Mesenteric fat pad (tissue), 1 donor: Measurements from ENCODE around the gene AMER2. TPM values are rescaled to one million over a fixed set of nuclear protein-coding genes. Genes with fewer than 3 reads are reported as not detected.

ENCODE experiments used
- DNase-seq: peaks from one replicate; pipeline ENCODE4 v3.0.0-alpha.2; 2020; ENCODE audit warnings: low spot score
- total RNA-seq: library from RNA; stranded (reverse); fragmentation: NEBNext Ultra II Directional; extraction: Animal tissue kit (Norgen Biotek cat#: 25700); gene quantifications from one replicate; pipeline ENCODE4 v1.2.1, GENCODE V29; 2021
- donor health status: DM: yes; HTN: yes; CAD: no.

Gene AMER2
- total RNA-seq, 1 donor from 2014 or later = 0.03 TPM

DNA sequence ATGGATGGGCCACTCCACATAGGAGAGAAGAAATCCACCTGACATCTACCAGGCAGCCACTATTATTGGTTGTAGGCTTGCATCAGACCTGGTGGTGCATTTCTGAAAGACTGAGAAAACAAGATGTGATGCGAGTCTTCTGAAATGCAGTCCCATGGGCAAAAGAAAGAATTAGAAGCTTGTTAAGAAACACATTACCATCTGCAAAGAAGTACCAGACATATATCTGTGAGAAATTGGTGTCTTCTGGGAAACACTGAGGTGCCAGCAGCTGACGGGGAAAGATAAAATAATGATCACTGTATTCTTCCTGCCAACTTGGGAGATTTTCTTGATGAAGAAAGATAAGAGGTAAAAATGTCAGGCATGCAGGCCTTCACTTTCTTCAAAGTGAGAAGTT lies 14.4 kb downstream of the AMER2 start:
- DNase-seq = no peak

DNA sequence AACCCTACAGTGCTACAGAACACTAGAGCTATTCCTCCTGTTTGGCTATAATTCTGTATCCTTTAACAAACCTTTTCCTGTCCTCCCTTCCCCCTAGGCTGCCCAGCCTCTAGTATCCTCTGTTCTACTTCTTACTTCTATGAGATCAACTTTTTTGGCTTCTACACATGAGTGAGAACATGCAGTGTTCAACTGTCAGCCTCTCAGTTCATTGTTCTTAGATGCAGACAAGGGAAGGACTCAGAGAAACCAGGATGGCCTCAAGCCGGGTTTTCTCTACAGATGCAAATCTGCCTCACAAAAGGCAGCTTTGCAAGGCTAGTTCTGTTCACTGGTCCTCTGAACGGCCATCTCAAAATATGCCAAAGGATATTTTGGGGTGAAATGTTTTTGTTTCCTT lies 18.4 kb downstream of the AMER2 start:
- no peak for DNase-seq

DNA sequence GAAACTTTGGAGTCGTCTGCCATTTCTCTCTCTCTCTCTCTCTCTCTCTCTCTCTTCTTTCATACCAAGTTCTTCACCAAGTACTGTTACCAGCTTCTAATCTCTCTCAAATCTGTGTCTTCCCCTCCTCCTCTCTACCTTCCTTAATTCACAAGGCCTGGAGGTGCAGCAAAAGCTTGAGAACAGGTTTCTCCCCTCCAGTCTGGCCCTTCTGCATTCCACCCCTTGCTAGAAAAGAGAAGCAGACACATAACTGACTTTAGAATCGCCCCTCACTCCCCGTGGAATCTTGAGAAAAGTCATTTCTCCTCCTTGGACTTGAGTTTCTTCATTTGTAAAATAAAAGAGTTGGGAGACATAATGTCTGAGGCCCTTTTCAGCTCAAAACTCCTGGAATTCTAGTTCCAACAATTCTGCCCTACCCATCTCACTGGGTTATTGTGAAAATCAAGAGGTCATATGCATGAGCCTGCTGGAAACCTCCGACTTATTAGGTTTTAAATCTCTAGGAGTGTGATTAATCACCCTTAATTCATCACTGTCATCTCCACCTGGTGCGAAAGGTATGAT lies 20.4 kb downstream of the AMER2 start:
- no peak for DNase-seq

DNA sequence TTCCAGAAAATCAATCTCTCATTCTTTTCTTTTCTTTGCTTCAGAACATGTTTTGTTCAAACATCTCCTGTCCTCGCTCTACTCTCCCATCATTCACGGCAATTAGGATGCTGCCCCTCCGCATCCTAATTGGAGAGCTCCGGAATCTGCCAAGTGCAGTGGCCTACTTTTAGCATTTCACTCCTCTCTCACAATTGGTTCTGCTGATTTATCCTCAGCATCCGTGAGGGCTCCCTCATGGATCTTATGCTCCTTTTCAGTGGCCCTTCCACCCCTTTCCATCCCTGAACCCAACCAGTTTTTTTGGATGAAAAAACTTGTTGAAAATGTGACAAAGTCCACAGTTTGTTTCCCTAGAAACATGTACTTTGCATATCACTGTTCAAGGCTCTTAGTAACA lies 22.4 kb downstream of the AMER2 start:
- no peak for DNase-seq

DNA sequence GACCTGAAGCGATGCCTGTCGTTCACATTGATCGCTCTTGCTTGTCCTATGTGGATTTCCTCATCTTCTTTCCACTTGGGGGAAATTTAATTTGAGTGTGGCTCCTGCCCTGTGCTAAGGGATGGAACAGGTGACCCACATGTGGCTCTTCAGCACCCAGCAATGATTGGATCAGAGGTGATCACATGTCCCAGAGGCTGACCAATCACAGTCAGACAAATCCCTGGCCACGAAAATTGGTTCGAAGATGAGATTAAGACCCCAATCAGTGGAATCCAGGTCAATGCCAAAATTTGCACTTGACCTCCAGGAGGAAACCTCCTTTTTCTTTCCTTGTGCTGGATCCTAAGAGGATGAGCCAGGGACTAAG lies 23.7 kb downstream of the AMER2 start:
- no peak for DNase-seq

DNA sequence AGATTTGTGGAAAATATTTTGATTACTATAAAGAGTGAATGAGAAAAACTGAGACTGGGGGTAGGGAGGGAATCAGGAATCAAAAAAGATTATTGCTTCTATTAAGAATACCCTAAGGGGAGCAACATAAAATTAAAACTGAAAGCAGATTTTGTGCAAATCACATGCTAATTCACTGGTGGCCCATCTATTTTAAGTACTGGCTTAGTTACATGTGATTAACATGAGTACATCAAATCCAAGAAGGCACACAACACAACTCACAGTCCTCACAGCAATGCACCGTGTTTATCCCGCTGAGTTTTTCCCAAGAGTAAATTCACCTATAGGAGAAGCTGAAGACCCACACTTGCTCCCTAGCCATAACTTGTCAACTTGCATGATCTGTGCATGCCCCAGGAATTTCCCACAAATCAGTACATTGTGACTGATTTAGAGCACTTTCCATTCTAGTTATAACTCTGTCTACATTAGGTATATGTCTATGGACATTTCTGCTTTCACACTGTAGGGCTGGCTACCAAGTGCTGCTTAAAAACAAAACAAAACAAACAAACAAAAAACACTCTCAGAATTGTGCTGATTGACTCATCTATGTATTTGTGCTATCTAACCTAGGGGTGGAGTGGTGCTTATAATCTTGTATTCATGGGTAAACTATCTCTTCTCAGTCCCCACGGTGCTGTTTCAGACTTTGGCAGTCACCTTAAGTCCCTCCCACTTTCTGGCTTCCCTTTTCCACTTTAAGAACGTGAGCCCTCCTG lies 24.3 kb downstream of the AMER2 start:
- DNase-seq = no peak

DNA sequence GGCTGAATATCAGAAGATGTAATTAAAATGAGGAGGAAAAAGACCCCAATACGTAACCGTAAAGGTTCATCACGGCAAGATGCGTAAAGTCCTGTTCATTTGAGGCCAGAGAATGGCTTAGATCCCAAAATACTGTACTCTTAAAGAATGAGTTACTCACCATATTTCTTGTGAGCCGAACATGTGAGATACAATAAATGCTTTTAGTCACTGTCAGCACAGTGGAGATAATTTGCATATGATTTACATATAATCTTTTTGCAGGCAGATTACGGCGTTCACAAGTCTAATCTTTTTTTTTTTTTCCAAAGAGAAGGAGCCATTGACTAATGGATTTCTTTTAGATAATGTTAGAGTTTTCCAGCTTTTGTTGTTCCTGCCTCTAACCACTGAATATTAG lies 28.4 kb downstream of the AMER2 start:
- DNase-seq = no peak

DNA sequence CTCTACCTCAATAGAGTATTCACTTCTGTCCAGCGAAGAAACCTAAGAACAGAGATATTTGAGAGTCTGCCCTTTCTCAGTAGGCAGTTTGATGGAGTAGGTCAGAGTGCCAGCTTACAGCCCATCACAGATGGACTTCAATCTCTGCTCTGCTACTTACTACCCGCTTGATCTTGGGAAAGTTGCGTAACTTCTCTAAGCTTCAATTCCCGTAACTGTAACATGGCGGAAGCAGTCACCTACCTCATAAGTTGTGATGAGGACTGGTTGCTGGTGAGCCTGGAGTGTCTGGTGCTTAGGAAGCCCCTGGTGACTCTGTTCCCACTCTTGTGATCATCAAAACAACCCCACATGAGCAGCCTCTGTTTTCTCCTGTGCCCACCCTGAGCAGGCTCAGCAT lies 31.0 kb downstream of the AMER2 start:
- no peak for DNase-seq

DNA sequence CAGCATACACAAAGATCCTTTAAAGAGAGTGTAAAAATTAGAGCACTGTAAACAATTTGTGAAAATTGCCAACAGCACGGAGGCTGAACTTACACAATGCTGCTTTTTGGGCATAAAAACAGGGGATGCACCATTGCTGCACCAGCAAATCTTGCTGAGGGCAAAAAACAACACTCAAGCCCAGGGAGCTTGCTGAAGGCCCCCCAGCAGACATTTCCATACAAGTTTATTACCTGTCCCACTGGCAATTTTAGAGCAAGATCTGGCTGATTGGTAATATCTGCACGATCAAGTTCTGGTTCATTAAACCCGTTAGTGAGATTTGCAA lies 34.3 kb downstream of the AMER2 start:
- DNase-seq = no peak

DNA sequence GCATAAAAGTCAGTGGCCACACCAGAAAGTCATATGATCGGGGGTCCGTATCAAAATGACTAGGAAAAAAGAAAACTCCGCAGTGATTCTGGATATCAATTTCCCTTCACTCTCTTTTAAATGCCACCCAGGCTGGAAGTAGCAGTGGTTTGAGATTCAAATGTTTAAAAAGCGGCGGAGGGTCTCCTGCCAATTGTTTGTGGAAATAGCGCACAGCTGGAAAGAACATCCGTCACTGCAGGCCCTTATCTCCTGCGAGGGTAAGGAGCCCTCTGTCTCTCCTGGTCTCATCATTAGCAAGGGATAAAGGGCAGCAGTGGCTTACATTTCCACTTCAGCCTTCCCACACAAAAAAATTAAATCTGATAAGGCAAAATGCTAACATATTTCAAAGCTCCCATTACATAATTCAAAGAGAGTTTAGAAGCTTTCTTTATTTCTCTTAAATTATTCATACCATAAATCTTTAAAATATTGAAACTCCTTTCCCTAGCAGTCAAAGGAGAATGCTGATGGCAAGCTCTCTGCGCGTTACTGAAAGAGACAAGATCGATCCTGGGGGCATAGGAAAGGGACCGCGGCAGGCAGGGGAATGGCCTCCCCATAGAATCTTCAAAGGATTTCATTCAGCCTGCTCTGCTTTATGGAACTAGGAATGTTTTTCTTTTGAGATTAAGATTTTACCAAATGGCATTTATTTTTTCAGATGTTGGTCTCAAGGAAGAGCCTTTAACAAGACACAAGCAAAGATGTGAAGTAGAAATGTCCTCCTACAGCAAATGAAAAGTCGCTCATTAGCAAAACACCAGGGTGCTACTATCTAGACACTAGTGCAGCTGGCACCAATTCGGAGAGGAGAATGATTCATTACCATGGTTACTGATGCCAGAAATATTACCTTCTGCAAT lies 35.0 kb downstream of the AMER2 start:
- DNase-seq = no peak

DNA sequence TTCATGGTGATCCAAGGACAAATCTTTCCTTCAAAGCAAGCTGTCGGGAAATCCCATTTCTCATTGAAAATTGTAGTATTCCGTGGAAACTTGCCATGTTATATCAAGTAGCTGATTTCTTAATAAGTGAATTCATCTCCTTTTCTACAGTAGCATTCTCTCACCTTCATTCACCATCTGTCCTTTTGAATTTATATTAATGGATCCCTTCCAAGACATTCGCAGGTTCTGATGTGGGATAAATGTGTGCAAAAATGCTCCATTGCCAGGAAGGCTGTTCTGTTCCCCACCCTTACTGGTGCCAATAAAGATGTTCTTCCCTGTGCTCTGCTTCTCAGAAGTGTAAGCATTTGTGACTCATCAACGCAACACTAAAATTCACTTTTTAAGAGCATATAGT lies 36.2 kb downstream of the AMER2 start:
- no peak for DNase-seq

DNA sequence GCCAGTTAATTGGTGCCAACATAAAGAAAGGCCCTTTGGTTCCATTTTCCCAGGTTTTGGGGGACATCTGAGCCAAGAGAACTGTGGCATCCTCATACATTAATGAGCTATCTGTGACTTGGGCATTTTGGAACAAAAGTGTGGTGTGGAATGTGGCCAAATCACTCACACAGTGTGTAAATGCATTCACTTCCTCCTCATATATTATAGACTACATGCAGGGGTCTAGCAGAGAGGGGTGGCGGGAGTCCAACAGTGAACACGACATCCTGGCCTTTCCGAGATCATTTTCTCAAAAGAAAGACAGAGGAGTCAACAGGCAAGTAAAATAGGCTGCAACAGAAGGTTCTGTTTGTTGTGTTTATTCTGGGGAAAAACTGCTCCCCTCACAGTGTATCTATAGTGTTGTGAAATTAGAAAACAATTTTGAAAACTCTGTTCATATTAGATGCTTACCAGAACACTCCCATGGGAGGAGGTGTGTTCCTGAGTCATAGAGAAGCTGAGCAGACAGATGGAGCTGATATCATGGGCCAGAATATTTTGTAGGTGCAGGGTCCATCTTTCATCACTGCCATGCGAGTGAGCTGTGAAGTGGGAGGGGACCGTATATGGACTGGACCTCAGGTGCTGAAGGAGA lies 39.2 kb downstream of the AMER2 start:
- DNase-seq = no peak

DNA sequence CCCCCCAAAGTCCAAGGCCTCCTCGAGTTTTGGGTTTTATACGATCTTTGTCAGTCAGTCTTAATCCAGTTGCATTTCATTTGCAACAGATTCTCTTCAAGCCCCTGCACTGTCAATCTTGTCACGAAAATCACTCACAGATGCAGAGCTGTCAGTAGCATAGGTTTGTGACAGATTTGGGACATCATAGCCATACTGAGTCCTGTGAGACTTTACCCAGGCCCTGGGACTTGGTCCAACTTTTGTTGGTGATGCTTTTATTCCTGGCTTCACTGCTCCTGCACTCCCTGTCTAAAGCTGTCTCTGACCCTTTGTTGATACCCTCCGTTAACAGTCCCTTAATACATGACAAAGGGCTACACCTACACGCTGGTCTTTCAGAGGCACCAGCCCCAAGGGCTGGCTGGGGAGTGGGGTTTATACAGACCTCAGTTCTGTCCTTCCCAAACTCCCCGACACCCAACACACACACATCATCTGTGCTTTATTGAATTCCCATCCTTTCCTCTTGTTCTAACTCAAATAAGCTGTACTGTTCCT lies 40.1 kb downstream of the AMER2 start:
- no peak for DNase-seq

DNA sequence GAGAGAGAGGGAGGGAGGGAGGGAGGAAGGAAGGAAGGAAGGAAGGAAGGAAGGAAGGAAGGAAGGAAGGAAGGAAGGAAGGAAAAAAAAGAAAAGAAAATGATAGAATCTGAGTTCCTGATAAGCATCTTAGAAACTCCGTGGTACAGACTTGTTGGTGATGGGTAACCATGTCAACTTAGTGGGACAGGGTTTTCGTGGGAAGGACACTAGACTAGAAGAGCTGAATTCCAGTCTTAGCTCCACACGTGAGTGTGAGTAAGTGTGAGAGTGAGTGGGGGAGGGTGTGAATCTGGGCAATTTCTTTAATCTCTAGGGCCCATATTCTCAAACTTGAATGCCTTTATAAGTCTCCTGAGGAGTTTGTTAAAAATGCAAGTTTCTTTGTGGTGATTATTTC lies 41.1 kb downstream of the AMER2 start:
- no peak for DNase-seq

DNA sequence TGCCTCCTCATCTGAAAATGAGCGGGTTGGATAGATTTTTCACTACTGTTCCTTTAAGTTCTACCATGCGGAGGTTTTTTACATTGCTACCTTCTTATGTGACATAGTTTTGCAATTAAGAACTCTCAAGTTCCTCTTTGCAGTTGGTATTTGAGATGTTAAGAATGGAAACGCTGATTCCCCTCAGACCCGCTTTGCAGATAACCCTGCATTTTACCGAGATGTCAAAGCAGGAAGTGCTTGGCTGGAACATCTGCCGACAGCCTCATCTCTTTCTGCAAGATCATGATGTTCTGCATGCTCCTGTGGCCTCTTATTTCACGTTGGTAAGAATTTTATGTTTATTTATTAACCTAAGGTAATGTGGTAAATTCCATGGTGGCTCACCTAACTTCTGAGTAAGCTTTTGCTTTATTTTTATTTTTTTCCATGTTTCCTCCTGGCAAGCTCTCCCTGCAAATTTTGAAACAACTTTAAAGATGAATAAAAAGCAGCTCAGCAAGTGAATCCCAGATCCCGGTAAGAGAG lies 53.6 kb downstream of the AMER2 start:
- no peak for DNase-seq

DNA sequence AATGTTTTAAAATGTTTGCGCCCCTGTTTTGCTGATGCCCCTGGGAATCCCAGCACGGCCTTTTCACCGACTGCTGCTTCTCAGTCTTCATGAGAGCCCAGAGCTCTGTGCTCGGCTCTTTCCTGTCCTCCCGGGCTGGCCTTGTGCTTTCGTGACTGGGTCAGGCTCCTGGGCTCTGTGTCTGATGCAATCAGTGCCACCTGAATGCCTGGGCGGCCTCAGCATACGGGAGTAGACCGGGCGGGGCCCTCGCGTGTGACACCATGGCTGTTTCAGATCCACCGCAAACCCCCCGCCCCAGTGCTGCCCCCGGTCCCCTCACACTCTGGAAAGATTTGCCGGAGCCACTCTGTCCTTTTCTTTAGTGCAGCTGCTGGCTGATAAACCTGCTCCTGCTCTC lies 54.8 kb downstream of the AMER2 start:
- no peak for DNase-seq

DNA sequence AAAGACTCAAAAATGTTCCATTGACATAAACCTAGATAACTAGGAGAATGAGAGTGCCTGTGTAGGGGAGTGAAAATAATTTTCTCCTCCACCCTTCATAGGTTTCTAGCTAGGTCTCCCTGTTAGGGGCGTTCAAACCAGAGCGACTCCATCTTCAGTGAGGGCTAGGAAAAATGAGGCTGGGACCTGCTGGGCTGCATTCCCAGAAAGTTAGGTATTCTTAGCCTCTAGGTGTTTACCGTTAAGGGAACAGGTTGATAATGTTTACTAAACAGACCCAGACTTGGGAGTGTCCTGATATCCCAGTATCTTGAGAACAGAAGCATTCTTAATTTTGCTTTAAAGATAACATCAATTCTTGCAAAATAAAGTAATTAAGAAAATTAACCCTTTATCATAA lies 56.0 kb downstream of the AMER2 start:
- DNase-seq = no peak

DNA sequence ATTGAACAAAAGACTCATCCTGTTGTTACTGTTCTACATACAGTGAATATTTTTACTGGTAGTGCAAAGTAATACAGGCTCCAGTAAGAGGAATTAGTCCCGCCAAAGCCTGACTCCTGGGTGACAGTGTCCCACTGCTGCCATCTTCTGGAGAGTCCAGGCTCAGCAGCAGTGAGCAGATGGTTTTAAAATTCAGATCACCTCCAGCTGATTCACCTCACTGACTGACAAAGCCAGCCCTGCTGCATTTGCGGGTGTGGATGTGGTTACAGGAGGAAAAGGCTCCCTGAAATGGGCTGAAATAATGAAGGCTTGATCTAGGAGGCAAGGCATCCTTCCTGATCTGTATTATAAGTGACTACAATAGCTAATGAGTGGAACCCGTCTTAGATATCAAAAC lies 57.9 kb downstream of the AMER2 start:
- no peak for DNase-seq

DNA sequence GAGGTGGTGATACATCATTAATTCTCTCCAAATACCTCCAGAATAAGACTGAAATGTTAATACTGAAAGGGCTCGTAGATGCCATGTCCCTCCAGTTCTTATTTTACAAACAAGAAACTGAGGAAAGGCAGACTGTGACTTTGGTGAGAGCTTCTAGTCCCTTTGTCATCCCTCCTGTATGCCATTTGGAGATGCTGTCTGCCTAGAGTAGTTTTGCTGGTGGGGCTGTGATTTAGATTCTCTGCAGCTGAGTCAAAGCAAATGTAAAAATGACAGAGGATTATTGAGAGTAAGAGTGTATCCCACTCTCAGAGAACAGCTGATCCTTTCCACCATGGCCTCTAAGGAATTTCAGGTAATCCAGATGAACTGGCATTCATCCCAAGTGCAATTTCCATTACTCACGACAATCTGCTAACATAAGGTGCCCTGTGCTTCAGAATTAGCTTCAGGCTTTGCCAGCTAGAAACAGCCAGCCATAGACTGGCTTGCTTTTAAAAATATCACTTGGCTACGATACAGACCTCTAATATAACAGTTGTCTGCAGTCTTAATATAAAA lies 59.3 kb downstream of the AMER2 start:
- no peak for DNase-seq
